ENCODE results near the gene SLC25A42. TPM values are rescaled to one million over a fixed set of nuclear protein-coding genes. Genes with fewer than 3 reads are reported as not detected.
A peak's percentile ranks its signal among the peaks of the same experiment; 100 is the strongest.

The SLC25A42 gene
- total RNA-seq, 4 donors from 2014 or later = 12.3 to 85.3 (median 37.1) TPM

- peaks cover 36 to 39% of the 10 kb centered on the region in 2 donors for H3K4me1 ChIP-seq
- in situ Hi-C loops (cut with MboI; ENCODE audit: low sequenced_read_pairs in 4 of 4) (loop anchor here in 2 of 4 donors (5.0 to 10.0 kb wide), 2 partner anchors 77 to 80 kb away; partner anchors contain the start of gene TMEM161A (in 2 of the 2)), intact Hi-C loops (cut with DNase I; ENCODE audit: low total_unique reads) (no loop called here)
- no peak overlapping the region for H3K4me3 ChIP-seq
- no peaks in the 10 kb centered on the region for H3K9me3 ChIP-seq
- peak overlapping the region in 2 of 4 donors; percentile 89 to 94 for H3K27ac ChIP-seq
- ATAC-seq (no peak), DNase-seq (no peak)
- no peak for TF ChIP-seq POLR2A (IDR thresholded peaks at IDR 0.05)
- H3K27me3 ChIP-seq = no peaks in the 10 kb centered on the region
- peaks cover 0 to 38% of the 10 kb centered on the region in 2 donors for H3K36me3 ChIP-seq
Observed at GRCh38 chr19:19057720-19058119, 6.1 kb upstream of the SLC25A42 start.

DNA sequence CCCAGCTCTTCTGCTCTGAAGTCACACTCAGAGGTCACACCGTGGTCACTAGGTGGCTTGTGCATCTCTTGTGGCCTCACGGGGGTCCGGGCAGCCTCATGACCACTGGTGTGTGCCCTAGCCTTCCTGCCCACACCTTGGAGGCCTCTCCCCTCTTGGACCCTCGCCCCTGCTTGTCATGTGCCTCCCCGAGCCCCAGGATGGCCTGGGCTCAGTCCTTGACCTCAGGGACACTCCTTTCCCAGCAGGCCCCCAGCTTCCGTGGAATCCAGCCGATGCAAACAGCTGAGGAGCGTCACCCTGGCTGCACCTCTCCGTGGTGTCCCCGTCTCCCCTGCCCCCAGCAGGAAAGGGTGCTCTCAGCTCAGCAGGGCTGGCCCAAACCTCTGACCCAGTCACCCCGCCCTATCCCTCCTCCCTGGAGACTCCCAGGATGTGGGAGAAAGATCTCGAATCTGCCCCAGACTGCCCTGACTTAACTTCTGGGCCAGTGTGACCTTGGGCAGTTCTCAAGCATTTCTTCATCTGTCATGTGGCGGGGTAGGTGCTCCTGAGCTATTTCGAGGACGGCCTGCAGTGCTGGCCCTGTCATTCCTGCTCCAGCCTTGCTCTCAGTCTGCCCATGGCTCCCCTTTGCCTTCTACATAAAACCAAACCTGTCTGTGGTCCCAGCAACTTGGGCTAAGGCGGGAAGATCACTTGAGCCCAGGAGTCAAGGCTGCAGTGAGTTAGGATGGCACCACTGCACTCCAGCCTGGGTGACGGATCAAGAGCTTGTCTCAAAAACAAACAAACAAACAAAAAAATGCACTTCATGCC is 4.6 kb upstream of the SLC25A42 start:
- DNase-seq (peak; percentile 39 to 79), ATAC-seq (peak in 1 of 2 donors; percentile 31)
- peak overlapping the region; percentile 89 to 95 (median 93) for H3K27ac ChIP-seq
- no peaks in the 10 kb centered on the region for H3K9me3 ChIP-seq
- intact Hi-C loops (cut with DNase I; ENCODE audit: low total_unique reads) (no loop called here), in situ Hi-C loops (cut with MboI; ENCODE audit: low sequenced_read_pairs in 4 of 4) (loop anchor here in 2 of 4 donors (5.0 to 10.0 kb wide), 2 partner anchors 76 to 78 kb away; partner anchors contain the start of gene TMEM161A (in 2 of the 2))
- peaks cover 0 to 29% of the 10 kb centered on the region in 2 donors for H3K36me3 ChIP-seq
- H3K27me3 ChIP-seq = no peaks in the 10 kb centered on the region
- no peak overlapping the region for H3K4me3 ChIP-seq
- peaks cover 37 to 45% of the 10 kb centered on the region in 2 donors for H3K4me1 ChIP-seq
- TF ChIP-seq CTCF (IDR thresholded peaks at IDR 0.05 in 4 of 5, conservative IDR thresholded peaks at IDR 0.05 in 1 of 5) (no peak), POLR2A (IDR thresholded peaks at IDR 0.05) (peak; percentile 25 to 29)

- H3K36me3 ChIP-seq = peaks cover 0 to 22% of the 10 kb centered on the region in 2 donors
- peaks cover 44 to 52% of the 10 kb centered on the region in 2 donors for H3K4me1 ChIP-seq
- in situ Hi-C loops (cut with MboI; ENCODE audit: low sequenced_read_pairs in 4 of 4) = loop anchor here in 2 of 4 donors (5.0 to 10.0 kb wide), 2 partner anchors 75 to 77 kb away; partner anchors contain the start of gene TMEM161A (in 2 of the 2)
- H3K27me3 ChIP-seq = no peaks in the 10 kb centered on the region
- no peaks in the 10 kb centered on the region for H3K9me3 ChIP-seq
- DNase-seq = no peak
- no peak for TF ChIP-seq POLR2A (IDR thresholded peaks at IDR 0.05)
- no peak for TF ChIP-seq CTCF (IDR thresholded peaks at IDR 0.05 in 4 of 5, conservative IDR thresholded peaks at IDR 0.05 in 1 of 5)
- intact Hi-C loops (cut with DNase I; ENCODE audit: low total_unique reads) = loop anchor here (10.0 kb wide), 1 partner anchor 1035 kb away; no protein-coding TSS in a partner anchor
- H3K4me3 ChIP-seq = no peak overlapping the region
- ATAC-seq = no peak
- H3K27ac ChIP-seq = peak overlapping the region; percentile 89 to 95 (median 93)
Observed at GRCh38 chr19:19059837-19060611, 3.8 kb upstream of the SLC25A42 start.

- ATAC-seq (peak; percentile 22 to 32), DNase-seq (peak; percentile 48 to 88)
- Histone ChIP-seq H3K27ac (peak overlapping the region; percentile 89 to 95 (median 93)), H3K9me3 (no peaks in the 10 kb centered on the region), H3K36me3 (peaks cover 0 to 12% of the 10 kb centered on the region in 2 donors), H3K4me3 (no peak overlapping the region), H3K4me1 (peaks cover 59 to 62% of the 10 kb centered on the region in 2 donors), H3K27me3 (no peaks in the 10 kb centered on the region)
- intact Hi-C loops (cut with DNase I; ENCODE audit: low total_unique reads) = loop anchor here (10.0 kb wide), 1 partner anchor 1037 kb away; no protein-coding TSS in a partner anchor
- in situ Hi-C loops (cut with MboI; ENCODE audit: low sequenced_read_pairs in 4 of 4) = no loop called here
- TF ChIP-seq POLR2A (IDR thresholded peaks at IDR 0.05) = no peak
- no peak for TF ChIP-seq CTCF (IDR thresholded peaks at IDR 0.05 in 4 of 5, conservative IDR thresholded peaks at IDR 0.05 in 1 of 5)
Observed at GRCh38 chr19:19061506-19061905, 2.3 kb upstream of the SLC25A42 start.
